ENCODE measurements around the gene B4GALNT4.
"Not testable (repeated sequence)": the region's sequence is repeated elsewhere in the genome, so short reads cannot be mapped to it uniquely, and the experiment has no call there.

B4GALNT4 gene

DNA sequence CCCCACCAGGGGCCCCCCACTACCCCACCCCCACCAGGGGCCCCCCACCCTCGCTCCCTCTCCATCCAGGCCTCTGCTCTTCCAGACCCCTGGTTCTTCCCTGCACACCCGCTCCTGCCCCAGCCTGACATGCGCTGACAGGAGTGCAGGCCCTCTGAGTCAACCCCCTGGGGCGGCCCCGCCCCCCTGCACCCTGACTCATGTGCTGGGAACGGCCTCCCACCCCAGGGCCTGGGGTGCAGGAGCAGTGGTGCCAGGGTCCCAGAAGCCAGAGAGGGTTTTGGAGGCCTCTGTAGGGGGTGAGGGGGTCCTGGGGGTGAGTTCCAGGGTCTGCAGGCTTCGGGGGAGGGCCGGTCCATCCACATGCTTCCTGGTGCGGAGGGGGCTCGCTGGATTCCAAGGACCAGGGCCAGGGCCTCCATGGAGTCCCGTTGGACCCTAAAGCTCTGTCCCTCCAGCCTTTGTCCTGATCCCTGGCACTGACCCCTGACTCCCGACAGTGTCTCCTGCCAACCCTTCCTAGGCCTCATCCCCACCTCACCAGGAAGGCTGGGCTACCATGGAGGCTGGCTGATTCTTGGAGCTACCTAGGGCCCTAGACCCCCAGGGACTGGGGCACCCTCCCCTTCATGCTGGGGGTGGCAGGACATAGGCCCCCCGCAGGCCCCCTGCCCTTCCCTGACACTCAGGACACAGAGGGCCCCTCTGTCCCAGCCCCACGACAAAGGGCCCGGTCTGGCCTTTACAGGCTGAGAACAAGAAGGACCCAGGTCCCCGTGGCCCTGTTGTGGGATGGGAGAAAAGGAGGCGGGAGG lies 24.1 kb downstream of the B4GALNT4 start:
- no peak for DNase-seq (ENCODE audit: low spot score)

DNA sequence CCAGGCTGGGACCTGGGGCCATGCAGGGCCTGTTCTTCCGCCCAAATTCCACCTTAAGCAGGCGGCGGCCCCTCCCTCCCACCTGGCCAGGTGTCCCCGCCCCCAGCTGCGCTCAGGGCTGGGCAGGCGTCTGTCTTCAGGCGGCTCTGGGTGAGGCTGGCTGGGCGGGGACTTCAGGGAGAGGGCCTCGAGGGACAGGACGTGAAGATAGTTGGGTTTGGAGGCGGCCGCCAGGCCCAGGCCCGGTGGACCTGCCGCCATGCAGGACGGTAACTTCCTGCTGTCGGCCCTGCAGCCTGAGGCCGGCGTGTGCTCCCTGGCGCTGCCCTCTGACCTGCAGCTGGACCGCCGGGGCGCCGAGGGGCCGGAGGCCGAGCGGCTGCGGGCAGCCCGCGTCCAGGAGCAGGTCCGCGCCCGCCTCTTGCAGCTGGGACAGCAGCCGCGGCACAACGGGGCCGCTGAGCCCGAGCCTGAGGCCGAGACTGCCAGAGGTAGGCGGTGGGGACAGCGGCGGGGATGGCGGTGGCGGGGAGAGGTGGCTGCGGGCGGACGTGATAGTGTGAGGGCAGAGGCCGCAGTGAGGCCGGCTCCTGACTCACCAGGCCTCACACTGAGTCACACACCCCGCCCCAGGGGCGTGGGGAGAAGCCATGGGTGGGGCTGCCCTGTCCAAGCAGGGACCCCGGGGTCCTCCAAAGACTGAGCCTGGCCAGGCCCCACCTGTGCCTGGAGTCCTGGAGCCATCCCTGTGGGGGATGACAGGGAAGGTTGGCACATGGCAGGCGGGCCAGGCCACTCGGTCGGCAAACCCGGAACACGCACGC lies 24.9 kb downstream of the B4GALNT4 start, which contains the start of gene PKP3:
TSS of gene PKP3 (plus strand) at position 176 of the 824 bp plus-strand sequence. CDS start at position 260, 84 bp downstream.
- no peak for DNase-seq (ENCODE audit: low spot score)

DNA sequence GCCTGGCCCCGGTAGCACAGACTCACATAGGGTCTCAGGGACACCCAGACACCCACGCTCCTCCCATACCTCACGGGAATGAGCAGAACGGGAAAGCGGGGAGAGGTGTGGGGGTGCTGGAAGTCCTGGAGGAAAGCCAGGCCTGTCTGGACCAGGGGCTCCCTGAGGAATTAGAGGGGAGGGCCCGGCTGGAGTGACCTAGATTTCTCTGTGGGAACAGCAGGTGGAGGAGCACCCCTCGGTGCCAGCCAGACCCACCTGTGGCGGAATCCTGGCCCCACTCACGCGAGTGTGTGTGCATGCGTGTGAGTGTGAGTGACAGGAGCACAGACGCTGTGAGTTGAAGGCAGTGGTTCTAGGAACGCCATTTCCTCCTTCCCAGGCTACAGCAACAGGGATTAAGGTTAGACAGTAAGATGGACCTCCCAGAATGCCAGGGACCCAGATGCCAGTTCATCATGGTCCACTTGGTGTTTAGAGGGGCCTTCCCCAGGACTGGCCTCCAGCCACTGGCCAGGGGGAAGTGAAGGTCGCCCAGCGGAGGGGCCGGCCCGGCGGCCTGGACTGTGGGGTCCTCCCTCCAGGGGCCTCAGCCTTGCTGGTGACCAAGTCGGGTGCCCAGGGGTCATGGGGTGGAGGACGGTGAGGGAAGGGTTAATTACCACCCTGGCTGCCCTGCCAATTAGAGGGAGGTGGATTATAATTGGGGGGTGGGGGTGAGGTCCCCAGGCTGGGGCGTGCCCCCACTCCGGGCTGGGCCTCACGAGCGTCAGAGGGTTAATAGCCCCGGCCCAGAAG lies 25.8 kb downstream of the B4GALNT4 start:
- no peak for DNase-seq (ENCODE audit: low spot score)

- no peak for DNase-seq (ENCODE audit: low spot score)
These were observed 26.6 kb downstream of the B4GALNT4 start for GRCh38 chr11:395866-396265.

- no peak for DNase-seq (ENCODE audit: low spot score)
These were observed 27.2 kb downstream of the B4GALNT4 start for GRCh38 chr11:396511-396947.

- DNase-seq (ENCODE audit: low spot score), result peak; percentile 58
These were observed 27.7 kb downstream of the B4GALNT4 start for GRCh38 chr11:396948-397548.

GRCh38 chr11:398826-399225 lies 29.5 kb downstream of the B4GALNT4 start:
- DNase-seq (ENCODE audit: low spot score), result no peak

DNA sequence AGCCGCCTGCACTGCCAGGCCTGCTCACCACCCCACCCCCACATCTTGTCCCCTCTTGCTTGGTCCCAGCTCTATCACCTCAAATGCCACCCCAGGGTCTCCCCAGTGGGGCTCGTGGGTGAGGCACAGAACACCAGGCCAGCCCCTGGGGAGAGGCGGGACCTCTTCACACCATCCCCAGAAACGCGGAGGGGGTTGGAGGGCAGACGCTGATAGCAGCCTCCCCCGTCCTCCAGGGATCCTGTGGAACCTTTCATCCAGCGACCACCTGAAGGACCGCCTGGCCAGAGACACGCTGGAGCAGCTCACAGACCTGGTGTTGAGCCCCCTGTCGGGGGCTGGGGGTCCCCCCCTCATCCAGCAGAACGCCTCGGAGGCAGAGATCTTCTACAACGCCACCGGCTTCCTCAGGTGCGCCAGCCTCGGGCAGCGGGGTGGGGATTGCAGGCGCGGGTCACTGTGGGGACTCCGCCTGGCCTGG lies 30.5 kb downstream of the B4GALNT4 start:
- DNase-seq (ENCODE audit: low spot score), result no peak

GRCh38 chr11:400241-400689 lies 31.0 kb downstream of the B4GALNT4 start:
- DNase-seq (ENCODE audit: low spot score), result no peak

DNA sequence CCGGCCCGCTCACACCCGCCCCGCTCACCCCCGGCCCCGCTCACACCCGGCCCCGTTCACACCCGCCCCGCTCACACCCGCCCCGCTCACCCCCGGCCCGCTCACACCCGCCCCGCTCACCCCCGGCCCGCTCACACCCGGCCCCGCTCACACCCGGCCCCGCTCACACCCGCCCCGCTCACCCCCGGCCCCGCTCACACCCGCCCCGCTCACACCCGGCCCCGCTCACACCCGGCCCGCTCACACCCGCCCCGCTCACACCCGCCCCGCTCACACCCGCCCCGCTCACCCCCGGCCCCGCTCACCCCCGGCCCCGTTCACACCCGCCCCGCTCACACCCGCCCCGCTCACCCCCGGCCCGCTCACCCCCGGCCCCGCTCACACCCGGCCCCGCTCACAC lies 31.9 kb downstream of the B4GALNT4 start:
- not testable (repeated sequence) for DNase-seq (ENCODE audit: low spot score)

DNA sequence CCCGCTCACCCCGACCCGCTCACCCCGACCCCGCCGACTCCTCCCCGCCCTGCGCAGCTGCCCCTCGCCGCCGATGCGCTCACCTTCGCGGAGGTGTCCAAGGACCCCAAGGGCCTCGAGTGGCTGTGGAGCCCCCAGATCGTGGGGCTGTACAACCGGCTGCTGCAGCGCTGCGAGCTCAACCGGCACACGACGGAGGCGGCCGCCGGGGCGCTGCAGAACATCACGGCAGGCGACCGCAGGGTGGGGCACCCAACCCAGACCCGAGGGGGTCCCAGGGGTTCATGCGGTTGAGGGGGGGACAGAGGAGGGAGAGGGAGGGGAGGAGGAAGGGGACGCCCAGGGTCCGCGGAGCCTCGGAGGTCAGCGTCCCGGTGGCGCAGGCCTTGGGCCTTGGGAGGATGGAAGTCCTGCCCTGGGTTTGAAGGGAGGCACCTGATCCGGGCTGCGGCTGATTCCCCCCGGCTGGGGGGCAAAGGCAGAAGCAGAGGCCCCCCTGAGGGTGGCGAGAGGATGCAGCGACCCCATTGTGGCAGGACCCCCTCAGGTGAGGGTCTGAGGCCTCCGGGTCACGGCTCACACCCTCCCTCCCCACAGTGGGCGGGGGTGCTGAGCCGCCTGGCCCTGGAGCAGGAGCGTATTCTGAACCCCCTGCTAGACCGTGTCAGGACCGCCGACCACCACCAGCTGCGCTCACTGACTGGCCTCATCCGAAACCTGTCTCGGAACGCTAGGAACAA lies 33.9 kb downstream of the B4GALNT4 start:
- DNase-seq (ENCODE audit: low spot score), result no peak

GRCh38 chr11:403761-404431 lies 34.6 kb downstream of the B4GALNT4 start:
- no peak for DNase-seq (ENCODE audit: low spot score)

DNA sequence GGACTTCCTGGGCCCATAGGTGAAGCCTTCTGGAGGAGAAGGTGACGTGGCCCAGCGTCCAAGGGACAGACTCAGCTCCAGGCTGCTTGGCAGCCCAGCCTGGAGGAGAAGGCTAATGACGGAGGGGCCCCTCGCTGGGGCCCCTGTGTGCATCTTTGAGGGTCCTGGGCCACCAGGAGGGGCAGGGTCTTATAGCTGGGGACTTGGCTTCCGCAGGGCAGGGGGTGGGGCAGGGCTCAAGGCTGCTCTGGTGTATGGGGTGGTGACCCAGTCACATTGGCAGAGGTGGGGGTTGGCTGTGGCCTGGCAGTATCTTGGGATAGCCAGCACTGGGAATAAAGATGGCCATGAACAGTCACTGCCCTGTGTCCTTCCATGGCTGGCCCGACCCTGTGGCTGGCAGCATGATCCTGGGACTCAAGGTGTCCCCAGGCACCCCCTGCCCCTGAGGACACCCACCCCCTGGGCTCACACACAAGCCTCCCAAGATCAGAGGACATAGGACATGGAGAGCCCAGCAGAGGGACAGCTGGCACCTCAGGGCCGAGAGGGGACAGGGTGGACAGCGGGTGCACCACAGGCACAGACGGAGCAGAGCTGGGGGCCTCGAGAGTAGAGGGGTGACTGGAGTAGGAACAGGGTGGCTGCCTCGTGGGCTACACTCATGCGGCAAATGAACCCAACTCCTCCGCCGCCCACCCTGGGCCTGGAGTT lies 35.4 kb downstream of the B4GALNT4 start:
- DNase-seq (ENCODE audit: low spot score), result no peak

DNA sequence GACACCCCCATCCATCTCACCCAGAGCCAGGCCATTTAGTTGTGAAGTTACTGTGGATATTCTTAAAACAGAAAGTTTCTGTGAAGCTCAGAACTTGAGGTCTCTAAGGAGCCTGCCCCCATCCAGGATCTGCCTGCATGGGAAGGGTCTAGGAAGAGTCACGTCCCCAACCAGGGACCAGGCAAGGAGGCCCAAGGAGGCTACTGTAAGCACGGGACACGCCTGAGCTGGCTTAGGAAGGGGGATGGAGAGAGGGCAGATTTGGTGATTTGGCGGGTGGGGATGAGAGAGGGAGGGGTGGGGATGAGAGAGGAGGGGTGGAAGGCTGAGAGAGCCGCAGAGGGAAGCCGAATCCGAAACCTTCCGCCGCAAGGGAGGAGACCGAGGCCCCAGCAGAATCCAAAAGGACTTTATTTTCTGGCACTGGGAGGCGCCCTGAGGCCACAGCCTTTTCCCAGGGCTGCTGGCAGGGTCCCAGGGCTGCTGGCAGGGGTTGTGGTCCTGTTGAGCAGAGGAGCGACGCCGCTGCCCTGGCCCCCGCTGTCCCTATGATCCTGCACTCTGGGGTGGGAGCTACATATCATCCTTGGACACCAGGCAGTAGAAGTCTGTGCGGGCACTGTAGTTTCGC lies 36.1 kb downstream of the B4GALNT4 start:
- DNase-seq (ENCODE audit: low spot score), result no peak

DNA sequence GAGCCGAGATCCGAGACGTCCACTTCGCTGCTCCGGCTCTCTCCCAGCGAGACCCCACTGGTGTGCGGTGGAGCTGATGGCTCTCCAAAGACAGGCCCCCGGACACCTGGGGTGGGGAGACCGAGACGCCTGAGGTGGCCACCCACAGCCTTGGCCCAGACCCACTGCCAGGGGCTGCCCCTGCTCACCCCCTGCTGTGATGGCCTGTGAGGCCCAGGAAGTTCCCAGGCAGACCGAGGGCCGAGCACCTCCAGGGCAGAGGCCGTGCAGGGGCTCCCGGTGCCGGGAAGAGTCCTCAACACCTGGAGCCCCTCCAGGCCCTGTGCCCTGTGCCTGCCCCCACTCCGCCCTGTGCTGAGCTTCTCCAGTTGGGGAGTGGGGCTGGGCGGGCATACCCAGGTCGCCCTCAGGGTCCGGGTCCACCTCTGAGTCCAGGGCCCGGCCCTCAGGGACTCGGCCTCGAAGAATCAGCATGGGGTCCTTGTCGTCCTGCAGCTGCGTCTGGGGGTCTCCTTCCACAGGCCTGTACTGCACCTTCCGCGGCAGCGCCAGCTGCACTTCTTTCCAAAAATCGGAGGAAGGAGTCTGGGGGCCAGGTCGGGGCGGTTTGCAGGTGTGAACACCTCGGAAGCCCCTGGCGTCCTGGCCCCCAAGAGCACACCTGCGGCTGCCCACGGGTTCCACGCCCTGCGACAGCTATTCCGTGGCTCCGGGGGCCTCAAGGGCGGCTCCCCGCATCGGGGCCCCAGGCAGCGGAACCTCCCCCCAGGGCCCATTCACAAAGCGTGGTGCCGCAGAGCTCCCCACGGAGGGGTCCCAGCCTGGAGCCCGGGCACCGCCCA lies 36.9 kb downstream of the B4GALNT4 start:
- DNase-seq (ENCODE audit: low spot score), result no peak

GRCh38 chr11:406796-407650 lies 37.7 kb downstream of the B4GALNT4 start:
- DNase-seq (ENCODE audit: low spot score), result peak; percentile 87

DNA sequence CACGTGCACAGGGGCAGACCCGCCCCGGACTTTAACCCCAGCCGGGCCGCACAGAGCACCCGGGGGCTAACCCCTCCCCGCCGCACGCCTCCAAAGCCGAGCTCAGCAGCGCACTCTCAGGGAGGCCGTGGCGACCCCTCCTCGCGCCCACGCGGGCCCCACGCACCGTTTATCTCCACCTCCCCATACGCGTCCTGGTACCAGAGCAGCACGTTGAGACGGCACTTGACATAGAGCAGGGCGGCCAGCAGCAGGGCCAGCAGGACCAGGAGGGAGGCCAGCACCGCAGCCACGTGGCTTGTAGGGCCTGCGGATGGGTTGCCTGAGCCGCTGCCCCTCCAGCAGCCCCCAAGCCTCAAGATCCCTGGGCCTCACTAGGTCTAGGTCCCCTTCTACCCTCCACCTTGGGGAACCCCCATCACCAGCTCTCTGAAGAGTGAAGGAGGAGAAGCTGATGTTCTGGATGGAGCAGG lies 38.4 kb downstream of the B4GALNT4 start:
- DNase-seq (ENCODE audit: low spot score), result no peak

Measured in activated CD4-positive, alpha-beta T cell treated with anti-CD3 and anti-CD28 coated beads, Interleukin-2, Interleukin-4, amounts not matched to agents 100 ng/mL and 50 ng/mL, durations not matched to agents 16 hours and 8 hours (primary cell).